Measurements from ENCODE around the gene PTF1A.

DNA sequence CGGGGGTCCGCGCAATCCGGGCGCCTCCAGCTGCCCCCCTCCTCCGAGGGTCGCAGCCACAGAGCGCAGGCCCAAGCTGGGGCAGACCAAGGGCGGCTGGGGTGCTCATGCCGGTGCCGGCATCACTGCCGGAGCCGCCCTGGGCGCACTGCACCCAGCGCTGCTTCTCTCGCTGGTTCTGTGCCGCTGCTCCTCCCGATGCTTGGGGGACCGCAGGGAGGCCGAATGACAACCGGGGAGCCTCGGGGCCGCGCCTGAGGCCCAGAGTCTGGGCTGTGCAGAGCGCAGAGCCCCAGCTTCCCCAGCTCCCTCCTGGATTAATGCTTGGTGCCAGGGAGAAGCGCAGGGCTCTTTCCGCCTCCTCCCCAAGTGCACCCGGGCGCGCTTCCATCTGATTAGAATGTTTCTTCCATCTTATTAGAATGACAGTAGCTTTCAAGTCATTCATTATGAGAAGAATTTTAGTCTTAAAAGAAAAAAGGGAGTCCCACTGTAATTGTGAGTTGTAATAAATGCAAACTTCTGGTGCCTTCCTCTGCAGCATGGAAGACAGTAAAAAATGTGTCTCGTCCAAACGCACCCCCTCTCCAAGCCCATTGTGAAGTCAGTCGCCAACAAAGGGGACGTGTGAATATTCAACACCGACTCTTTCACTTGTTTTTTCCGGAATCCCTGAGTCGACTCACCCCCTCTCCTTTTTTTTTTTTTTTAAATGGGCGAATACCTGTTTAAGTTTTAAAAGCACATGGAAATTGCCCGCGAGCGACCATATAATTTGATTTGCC is 19.5 kb upstream of the PTF1A start:
- TF ChIP-seq, protein P1, sequence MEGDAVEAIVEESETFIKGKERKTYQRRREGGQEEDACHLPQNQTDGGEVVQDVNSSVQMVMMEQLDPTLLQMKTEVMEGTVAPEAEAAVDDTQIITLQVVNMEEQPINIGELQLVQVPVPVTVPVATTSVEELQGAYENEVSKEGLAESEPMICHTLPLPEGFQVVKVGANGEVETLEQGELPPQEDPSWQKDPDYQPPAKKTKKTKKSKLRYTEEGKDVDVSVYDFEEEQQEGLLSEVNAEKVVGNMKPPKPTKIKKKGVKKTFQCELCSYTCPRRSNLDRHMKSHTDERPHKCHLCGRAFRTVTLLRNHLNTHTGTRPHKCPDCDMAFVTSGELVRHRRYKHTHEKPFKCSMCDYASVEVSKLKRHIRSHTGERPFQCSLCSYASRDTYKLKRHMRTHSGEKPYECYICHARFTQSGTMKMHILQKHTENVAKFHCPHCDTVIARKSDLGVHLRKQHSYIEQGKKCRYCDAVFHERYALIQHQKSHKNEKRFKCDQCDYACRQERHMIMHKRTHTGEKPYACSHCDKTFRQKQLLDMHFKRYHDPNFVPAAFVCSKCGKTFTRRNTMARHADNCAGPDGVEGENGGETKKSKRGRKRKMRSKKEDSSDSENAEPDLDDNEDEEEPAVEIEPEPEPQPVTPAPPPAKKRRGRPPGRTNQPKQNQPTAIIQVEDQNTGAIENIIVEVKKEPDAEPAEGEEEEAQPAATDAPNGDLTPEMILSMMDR (IDR thresholded peaks at IDR 0.05): no peak
- TF ChIP-seq POLR2A (IDR thresholded peaks at IDR 0.05): no peak

All from lower leg skin (tissue), 3 donors.